Prostate gland (tissue), 2 donors: ENCODE data around the gene CHRD. TPM values are rescaled to one million over a fixed set of nuclear protein-coding genes. Genes with fewer than 3 reads are reported as not detected.

Source experiments
- DNase-seq: peaks from one replicate; pipeline ENCODE4 v3.0.0-alpha.2; 2019; ENCODE audit warnings: low spot score
- H3K27ac ChIP-seq, 2 donors: fragments of 200-600 bp; sonication (generic); 2 replicates each; pipeline ENCODE4 v1.5.1; 2017 to 2019
- H3K27me3 ChIP-seq: fragments of 200-600 bp; sonication (generic); replicated peaks from 2 replicates; pipeline ENCODE4 v1.5.1; 2019; ENCODE audit not compliant: insufficient read depth
- H3K36me3 ChIP-seq, 2 donors: fragments of 200-600 bp; sonication (generic); 1 replicate in 1 of 2; 2 replicates in 1 of 2; pipeline versions ENCODE4 v1.5.1 to v1.8.1; 2017 to 2019
- H3K4me1 ChIP-seq: fragments of 200-600 bp; sonication (generic); replicated peaks from 2 replicates; pipeline ENCODE4 v1.5.1; 2019
- H3K4me3 ChIP-seq, 2 donors: fragments of 200-600 bp; sonication (generic); 2 replicates each; pipeline ENCODE4 v1.5.1; 2017 to 2019
- H3K9me3 ChIP-seq: fragments of 200-600 bp; sonication (generic); 2 replicates; pipeline ENCODE4 v1.5.1; 2017
- POLR2A ChIP-seq: fragments of 450-650 bp; IDR thresholded peaks from one replicate; pipeline ENCODE4 v1.6.1; 2016; ENCODE audit warnings: antibody characterized with exemption, mild to moderate bottlenecking
- POLR2AphosphoS5 ChIP-seq: sonication (generic); formaldehyde crosslinking; IDR thresholded peaks from one replicate; pipeline ENCODE4 v1.6.1; 2017; ENCODE audit warnings: antibody characterized with exemption
- WGBS: methylation state at CpG from one replicate; pipeline ENCODE4 v1.1.5; 2018; 5-methylcytosine and 5-hydroxymethylcytosine counted together
- intact Hi-C: fragments of 100-400 bp; cut with DNase I; formaldehyde crosslinking; loops from one replicate; pipeline ENCODE4 v1.14.2; 2022
- total RNA-seq, 2 donors: library from RNA; depleted of rRNA; stranded (reverse); fragments of >200 nt; gene quantifications; one replicate each; pipeline ENCODE4 v1.1.0, GENCODE V29; 2016
- TF ChIP-seq, protein P1 (sequence below), 4 experiments: fragments of 200-600 bp in 2 of 4; fragments of 450-650 bp in 2 of 4; sonication (generic) in 2 of 4; IDR thresholded peaks; 1 replicate in 3 of 4; 2 replicates in 1 of 4; pipeline ENCODE4 v1.5.1; 2016 to 2019; ENCODE audit warnings: antibody characterized with exemption in 4 of 4, mild to moderate bottlenecking in 2 of 4, moderate library complexity in 2 of 4

CHRD gene
- total RNA-seq, 2 donors from 2014 or later = 2.5 to 8.0 TPM

GRCh38 chr3:184380185-184380626 is 352 bp downstream of the CHRD start:
- Histone ChIP-seq H3K27ac (no peak overlapping the region), H3K4me1 (no peaks in the 10 kb centered on the region), H3K9me3 (no peaks in the 10 kb centered on the region), H3K4me3 (peak overlapping the region; percentile 44 to 49), H3K27me3 (no peaks in the 10 kb centered on the region), H3K36me3 (no peaks in the 10 kb centered on the region)
- intact Hi-C loops = no loop called here
- peak; percentile 33 for DNase-seq
- 0% methylated on average over 12 of the region's 62 CpGs for WGBS
- no peak for TF ChIP-seq POLR2AphosphoS5
- no peak for TF ChIP-seq POLR2A
- TF ChIP-seq, protein P1, sequence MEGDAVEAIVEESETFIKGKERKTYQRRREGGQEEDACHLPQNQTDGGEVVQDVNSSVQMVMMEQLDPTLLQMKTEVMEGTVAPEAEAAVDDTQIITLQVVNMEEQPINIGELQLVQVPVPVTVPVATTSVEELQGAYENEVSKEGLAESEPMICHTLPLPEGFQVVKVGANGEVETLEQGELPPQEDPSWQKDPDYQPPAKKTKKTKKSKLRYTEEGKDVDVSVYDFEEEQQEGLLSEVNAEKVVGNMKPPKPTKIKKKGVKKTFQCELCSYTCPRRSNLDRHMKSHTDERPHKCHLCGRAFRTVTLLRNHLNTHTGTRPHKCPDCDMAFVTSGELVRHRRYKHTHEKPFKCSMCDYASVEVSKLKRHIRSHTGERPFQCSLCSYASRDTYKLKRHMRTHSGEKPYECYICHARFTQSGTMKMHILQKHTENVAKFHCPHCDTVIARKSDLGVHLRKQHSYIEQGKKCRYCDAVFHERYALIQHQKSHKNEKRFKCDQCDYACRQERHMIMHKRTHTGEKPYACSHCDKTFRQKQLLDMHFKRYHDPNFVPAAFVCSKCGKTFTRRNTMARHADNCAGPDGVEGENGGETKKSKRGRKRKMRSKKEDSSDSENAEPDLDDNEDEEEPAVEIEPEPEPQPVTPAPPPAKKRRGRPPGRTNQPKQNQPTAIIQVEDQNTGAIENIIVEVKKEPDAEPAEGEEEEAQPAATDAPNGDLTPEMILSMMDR (IDR thresholded peaks at IDR 0.05) = no peak

GRCh38 chr3:184380627-184381260 is 890 bp downstream of the CHRD start:
- TF ChIP-seq, protein P1 (IDR thresholded peaks at IDR 0.05) = no peak
- TF ChIP-seq POLR2AphosphoS5 = no peak
- TF ChIP-seq POLR2A = no peak
- WGBS = 5% methylated on average over 41 of the region's 42 CpGs
- no peaks in the 10 kb centered on the region for H3K36me3 ChIP-seq
- H3K27ac ChIP-seq = no peak overlapping the region
- intact Hi-C loops = no loop called here
- H3K27me3 ChIP-seq = no peaks in the 10 kb centered on the region
- H3K4me1 ChIP-seq = no peaks in the 10 kb centered on the region
- DNase-seq = no peak
- no peaks in the 10 kb centered on the region for H3K9me3 ChIP-seq
- peak overlapping the region; percentile 44 to 49 for H3K4me3 ChIP-seq

DNA sequence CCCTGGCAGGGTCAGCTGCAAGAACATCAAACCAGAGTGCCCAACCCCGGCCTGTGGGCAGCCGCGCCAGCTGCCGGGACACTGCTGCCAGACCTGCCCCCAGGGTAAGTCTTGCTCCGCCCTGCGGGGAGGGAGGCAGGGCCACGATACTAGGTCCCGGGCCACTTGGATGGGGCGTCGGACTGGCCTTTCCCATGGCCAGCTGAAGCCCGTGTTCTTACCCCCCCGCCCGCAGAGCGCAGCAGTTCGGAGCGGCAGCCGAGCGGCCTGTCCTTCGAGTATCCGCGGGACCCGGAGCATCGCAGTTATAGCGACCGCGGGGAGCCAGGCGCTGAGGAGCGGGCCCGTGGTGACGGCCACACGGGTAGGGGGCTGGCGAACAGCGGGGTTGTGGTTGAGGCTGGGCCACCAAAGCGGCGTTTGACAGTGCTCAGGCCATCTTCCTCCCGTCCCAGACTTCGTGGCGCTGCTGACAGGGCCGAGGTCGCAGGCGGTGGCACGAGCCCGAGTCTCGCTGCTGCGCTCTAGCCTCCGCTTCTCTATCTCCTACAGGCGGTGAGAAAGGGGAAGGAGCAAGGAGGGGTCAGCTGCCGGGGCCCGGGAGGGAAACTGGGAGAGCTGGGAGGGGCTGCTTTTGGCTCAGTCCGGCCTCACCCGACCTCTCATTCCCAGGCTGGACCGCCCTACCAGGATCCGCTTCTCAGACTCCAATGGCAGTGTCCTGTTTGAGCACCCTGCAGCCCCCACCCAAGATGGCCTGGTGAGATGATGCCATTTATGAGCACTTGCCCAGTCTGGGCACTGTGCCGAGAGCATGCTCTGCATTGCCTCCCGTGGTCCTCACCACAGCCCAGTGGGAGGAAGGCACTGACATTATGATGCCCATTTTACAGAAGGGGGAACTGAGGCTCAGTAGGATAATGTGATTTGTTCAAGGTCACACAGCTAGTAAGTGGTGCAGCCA is 1.7 kb downstream of the CHRD start:
- TF ChIP-seq POLR2AphosphoS5 = no peak
- TF ChIP-seq, protein P1 (IDR thresholded peaks at IDR 0.05) = no peak
- TF ChIP-seq POLR2A = no peak
- WGBS = 35% methylated on average over 54 of the region's 55 CpGs

DNA sequence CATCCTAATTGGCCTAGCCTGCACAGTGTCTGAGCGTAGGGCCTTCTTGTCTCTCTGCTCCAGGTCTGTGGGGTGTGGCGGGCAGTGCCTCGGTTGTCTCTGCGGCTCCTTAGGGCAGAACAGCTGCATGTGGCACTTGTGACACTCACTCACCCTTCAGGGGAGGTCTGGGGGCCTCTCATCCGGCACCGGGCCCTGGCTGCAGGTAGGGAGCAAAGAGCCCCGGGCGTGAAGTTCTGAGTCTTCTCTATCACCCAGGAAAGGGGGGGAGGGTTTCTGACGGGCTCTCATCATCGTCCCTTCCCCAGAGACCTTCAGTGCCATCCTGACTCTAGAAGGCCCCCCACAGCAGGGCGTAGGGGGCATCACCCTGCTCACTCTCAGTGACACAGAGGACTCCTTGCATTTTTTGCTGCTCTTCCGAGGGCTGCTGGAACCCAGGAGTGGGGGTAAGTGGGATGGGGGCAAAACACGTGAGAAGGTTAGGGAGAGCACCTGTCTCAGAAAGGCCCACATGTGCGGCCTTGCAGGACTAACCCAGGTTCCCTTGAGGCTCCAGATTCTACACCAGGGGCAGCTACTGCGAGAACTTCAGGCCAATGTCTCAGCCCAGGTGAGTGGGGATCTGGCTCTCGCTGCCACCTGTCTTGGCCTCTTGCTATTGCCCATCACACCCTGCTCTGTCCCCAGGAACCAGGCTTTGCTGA is 2.6 kb downstream of the CHRD start:
- TF ChIP-seq, protein P1 (IDR thresholded peaks at IDR 0.05) = no peak
- TF ChIP-seq POLR2AphosphoS5 (no peak), POLR2A (no peak)
- no peaks in the 10 kb centered on the region for H3K4me1 ChIP-seq
- no peak overlapping the region for H3K27ac ChIP-seq
- intact Hi-C loops = no loop called here
- DNase-seq = no peak
- WGBS = 91% methylated on average over 16 of the region's 16 CpGs
- no peaks in the 10 kb centered on the region for H3K27me3 ChIP-seq
- H3K36me3 ChIP-seq = no peaks in the 10 kb centered on the region
- H3K4me3 ChIP-seq = no peak overlapping the region
- H3K9me3 ChIP-seq = no peaks in the 10 kb centered on the region

More for the DNA sequence above, 1.7 kb downstream of the CHRD start:
- H3K9me3 ChIP-seq = no peaks in the 10 kb centered on the region
- H3K27me3 ChIP-seq = no peaks in the 10 kb centered on the region
- intact Hi-C loops = no loop called here
- no peak overlapping the region for H3K27ac ChIP-seq
- no peaks in the 10 kb centered on the region for H3K36me3 ChIP-seq
- no peak for DNase-seq
- H3K4me1 ChIP-seq = no peaks in the 10 kb centered on the region
- no peak overlapping the region for H3K4me3 ChIP-seq
